Inflammatory macrophage treated with lipopolysaccharide for 4 hours (primary cell): ENCODE data around the gene CACNG5.
"Not testable (repeated sequence)": the region's sequence is repeated elsewhere in the genome, so short reads cannot be mapped to it uniquely, and the experiment has no call there.

ENCODE experiments used
- DNase-seq: peaks from one replicate; pipeline ENCODE4 v3.0.0-alpha.2; 2020

CACNG5 gene

DNA sequence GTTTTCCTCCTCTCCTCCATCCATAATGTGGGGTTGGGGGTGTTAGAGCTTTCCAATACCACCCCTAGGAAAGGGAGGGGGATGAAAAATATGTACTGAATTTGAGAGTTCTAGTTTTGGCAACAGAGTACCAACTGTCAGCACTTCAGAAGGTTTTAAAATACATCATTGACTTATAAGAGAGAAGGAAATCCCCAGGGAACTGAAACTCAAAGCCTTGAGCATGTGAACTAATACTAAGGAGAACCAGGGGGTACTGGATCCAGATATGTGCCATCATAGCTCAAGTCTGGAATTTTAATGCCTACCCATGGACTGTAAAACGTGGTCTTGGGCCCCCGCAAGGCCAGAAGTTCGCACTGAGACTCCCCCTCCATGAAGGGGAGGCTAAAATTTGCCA lies 15.8 kb downstream of the CACNG5 start:
- DNase-seq = peak; percentile 6

DNA sequence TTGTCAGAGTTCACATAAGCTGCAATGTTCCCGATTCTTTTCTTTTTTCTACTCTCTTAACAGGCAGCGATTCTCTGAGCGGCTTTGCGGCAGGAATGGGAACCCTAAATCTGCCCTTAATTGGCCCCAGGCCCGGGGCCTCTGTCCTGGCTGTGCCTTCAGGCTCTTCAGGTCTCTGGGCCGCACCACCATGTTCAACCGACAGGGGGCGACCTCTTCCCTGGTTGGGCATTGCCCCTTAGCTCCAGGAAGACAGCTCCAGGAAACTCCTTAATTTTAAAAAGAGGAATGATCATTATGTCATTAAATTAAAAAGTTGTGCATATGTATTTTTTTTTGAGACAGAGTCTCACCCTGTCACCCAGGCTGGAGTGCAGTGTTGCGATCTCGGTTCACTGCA lies 20.3 kb downstream of the CACNG5 start:
- no peak for DNase-seq

DNA sequence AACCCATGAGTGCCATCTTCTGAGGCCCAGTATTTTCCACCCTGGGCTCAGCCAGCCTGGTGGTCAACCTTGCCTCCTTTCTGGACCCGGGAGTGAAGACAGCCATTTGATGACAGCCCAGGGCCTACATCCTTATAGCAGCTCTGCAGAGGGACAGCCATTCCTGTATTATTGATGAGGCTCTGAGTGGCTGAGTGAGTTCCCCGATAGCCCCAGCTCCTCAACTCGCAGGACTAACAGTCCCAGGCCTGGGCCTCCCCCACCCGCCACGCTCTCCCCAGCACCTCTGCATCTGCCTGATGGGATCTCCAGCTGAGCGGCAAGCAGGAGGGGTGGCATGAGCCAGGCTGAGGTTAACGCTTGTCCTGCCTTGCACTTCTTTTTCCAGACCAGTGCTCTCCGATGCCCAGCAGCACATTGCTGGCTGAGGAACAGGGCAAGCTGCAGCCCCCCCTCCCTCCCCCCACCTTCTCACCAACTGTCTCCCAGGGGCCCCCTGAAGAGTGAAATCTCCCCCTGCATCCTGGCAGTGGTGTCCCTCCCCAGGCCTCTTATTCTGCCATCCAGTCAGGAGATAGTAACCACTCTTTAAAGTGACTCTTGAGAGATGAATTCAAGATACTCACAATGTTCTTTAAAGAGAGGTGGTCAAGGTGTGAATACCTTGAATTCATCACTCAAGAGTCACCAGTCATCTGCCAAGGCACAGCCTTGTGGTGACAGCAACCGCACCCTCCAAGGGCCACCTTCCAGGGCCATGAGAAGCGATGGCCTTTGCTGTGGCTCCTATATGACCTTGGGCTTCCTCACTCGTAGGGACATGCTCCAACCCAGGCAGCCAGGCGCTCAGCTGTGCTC lies 23.5 kb downstream of the CACNG5 start:
- no peak for DNase-seq

DNA sequence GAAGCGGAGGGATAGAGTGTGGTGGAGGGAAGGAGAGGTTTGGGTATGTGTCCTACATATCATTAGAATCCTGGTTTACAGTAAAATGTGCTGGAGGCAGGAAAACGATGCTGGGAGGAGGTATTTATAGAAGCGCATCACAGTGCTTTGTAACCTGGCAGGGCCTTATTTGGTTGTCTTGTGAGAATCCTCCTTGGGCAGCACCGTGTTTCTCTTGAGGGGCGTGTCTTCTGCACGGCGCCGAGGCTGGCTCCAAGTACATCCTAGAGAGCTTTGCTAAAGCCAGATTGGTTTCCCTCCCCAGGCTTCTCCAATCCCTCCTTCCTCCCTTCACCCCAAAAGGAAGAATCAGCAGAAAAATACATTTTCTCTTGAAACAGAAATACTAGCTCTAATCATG lies 24.4 kb downstream of the CACNG5 start:
- DNase-seq = no peak

DNA sequence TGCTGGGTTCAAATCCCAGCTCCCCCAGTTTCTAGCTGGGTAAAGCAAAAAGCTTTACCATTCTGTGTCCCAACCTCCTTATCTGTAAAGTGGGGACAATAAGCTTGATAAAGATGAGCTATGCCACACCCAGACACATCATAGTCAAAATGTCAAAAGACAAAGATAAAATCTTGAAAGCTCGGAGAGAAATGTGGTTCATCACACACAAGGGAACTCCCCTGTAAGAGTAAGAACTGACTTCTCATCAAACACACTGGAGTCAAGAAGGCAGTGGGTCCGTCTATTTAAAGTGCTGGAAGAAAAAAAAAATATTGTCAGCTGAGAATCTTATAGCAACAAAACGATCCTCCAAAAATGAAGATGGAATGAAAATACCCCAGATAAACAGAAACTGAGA lies 25.3 kb downstream of the CACNG5 start:
- no peak for DNase-seq

DNA sequence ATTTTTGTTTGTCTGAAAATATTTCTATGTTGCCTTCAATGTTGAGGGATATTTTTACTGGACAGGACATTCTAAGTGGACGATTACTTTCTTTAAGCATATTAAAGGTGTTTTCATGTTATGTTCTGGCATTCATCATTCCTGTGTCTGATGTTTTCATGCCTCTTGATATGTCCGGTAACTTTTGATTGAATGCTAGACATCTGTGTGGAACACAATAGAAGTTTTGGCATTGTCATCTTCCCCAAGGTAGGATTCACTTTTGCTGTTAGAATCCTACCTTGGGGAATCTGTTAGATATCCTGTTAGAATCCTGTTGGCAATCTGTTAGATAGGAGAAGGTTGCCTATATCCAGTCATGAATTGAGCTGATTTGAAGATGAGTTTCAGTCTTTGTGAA lies 28.9 kb downstream of the CACNG5 start:
- DNase-seq = no peak

DNA sequence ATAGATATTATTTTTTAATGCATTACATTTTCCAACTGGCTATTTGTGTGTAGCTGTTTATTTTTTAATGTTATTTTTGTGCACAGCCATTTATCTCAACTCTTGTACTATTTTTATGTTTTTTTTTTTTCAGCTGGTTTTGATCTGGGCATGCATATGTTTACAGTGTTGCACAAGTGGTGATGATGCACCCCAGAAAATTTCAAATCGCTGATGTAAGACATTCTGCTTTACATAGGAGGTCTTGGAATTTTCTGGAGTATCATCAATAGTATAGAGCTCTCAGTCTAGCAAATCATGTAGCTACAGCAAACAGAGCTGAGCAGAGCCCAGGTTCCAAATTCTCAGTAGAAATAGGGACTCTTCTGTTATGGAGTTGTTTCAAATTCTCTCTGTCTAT lies 30.2 kb downstream of the CACNG5 start:
- DNase-seq = no peak

DNA sequence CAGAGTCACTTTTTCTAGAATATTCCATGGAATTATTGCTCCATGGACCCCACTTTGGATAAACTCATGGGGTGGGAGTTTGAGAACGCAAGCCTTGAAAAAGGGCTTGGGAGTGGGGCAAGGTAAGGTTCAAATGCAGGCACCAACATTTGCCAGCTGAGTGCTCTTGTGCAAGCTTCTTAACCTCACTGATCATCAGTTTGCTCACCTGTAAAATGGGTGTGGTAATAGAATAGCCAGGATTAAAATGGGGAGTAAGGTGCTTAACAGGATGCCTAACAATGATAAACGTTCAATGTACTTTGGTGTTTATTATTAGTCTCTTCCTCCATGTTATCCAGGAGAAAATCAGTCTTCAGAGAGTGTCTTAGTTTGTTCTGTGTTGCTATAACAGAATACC lies 39.0 kb downstream of the CACNG5 start:
- DNase-seq = no peak

DNA sequence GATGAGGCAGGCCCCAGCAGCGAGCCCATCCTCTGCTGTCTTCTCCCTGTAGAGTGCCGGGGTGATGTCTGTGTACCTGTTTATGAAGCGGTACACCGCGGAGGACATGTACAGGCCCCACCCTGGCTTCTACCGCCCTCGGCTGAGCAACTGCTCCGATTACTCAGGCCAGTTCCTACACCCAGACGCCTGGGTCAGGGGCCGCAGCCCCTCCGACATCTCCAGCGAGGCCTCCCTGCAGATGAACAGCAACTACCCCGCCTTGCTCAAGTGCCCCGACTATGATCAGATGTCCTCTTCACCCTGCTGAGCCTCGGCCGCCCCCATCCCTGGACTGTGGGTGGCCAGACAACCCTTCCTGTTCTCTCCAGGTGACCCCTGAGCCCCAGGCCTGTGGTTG lies 50.0 kb downstream of the CACNG5 start:
- DNase-seq = no peak

DNA sequence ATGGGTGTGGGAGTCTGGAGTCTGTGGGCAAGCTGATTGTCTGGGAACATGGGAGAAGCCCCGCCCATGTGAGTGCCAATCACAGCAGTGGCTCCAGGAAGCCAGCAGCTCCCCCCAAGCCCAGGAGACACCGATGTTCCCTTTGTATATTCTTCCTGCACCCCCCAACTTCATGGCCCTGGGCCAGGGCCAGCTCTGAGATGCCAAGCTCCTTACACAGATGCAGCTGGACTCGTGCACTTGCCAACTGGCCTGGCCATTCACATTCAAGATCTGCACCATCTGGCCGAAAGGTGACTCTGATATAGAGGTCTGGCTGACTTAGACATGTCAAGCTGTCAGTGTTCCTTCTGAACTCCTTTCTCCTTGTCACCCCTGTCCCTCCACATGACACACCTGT lies 50.5 kb downstream of the CACNG5 start:
- DNase-seq = no peak

DNA sequence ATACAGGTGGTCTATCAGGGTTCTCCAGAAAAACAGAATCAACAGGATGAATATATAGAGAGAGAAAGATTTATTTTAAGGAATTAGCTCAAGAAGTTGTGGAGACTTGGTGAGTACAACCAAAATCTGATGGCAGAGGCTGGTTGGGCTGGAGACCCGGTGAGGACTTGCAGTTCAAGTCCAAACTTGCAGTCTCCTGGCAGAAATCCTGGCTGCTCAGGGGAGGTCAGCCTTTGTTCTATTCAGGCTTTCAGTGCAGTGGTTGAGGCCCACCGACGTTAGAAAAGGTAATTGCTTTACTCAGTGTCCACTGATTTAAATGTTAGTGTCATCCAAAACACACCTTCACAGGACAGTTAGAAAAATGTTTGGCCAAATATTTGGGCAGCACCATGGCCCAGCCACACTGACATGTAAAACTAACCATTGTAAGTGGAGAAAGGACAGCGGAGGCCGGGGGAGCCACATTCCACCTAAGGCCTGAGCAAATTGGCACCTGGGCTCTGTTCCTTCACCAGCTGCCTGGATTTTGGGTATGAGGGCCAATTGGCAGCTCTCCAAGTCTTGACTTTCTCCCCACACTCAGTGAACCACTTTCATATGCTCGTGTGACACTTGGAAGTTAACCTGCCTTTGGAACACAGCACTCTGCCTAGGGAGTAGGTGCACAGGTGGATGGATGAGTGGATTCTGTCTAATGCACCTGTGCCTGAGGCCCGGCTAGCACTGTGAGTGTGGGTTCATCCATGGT lies 54.7 kb downstream of the CACNG5 start:
- no peak for DNase-seq

DNA sequence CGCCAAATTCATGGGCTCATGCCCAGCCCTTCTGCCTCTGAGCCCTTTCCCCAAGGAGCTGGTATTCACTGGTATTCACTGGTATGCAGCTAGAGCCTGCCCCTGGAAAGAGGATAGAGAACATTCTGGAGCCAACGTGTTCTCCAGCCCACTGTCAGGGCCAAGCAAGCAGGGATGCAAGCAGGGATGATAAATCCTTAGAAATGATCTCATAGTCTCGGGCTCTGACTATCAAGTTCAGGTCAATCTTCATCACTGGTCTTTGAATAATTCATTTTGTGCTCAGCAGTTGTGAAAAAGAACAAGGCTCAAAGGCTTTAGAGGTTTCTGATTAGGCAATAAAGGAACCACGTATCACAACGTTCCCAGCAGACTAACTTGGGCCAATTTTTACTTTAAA lies 57.3 kb downstream of the CACNG5 start:
- no peak for DNase-seq

DNA sequence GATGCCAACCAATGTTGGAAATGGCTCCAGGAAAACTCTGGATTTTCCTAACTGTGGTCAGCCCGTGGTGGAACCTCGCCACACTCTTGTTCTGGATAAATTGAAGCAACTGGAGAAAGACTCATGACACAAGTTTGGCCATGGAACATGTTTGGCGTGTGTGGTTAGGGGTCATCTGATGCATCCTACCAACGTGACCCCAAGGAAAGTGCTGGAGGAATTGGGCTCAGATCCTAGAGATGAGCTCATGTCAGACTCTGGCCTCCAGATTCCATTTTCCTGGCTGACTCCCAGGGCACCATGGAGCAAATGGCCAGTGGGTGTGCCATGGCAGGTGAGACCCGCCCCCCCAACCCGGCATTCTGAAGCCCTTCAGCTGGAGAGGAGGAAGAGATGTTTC lies 58.5 kb downstream of the CACNG5 start:
- no peak for DNase-seq

DNA sequence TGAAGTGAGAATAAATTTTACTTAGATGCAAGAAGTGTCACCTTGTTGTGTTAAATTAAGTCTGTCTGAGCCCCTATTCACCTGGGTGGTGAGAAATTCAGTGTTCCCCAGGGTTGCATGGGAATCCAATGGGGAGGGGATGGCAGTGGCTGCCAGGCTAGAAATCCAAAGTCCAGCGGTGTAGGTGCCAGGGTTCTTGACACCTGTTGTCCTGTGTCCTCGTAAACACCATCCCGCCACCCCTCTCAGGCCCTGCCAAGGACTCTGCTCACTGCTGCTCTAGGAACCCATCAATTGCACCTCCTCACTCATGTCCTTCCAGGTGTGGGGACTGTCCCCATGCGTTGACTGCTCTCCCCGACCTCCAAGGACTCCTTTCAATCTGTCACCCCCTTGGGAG lies 58.9 kb downstream of the CACNG5 start:
- DNase-seq = no peak

DNA sequence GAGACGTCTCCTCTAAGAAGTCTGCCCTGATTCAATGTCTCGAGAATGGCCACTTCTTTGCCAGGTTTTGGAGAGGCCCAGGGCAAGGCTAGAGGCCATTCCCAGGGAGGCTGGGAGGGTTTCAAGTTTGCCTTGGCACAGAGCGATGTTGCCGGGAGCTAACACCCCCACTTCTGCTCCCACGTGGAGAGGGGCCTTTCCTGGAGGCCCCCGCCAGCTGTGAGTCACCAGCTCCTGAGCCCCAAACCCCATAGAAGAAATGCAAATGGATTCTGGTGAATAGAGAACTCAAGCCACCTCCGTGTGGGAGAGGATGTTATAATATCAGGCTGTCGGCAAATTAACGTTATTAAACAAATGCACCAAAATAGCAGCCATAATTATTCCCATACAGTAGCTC lies 62.2 kb downstream of the CACNG5 start:
- DNase-seq = no peak

DNA sequence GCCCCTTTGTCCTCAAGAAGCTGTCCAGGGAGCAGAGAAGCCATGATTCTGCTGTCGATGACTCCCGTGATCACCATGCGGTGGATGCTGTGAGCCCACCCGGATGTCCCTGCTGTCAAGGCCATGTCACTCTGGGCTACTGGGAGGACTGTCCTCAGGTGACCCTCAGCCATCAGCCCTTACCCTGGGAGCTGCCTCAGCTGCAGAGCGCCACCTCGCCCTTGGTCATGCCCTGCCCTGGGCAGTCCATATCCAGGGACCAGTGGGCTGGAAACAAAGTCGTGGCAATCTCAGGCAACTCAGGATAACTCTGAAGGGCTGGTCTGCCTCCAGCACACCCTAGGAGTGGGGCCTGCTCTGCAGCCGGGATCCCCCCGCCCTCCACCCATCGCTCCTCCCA lies 63.6 kb downstream of the CACNG5 start:
- no peak for DNase-seq

DNA sequence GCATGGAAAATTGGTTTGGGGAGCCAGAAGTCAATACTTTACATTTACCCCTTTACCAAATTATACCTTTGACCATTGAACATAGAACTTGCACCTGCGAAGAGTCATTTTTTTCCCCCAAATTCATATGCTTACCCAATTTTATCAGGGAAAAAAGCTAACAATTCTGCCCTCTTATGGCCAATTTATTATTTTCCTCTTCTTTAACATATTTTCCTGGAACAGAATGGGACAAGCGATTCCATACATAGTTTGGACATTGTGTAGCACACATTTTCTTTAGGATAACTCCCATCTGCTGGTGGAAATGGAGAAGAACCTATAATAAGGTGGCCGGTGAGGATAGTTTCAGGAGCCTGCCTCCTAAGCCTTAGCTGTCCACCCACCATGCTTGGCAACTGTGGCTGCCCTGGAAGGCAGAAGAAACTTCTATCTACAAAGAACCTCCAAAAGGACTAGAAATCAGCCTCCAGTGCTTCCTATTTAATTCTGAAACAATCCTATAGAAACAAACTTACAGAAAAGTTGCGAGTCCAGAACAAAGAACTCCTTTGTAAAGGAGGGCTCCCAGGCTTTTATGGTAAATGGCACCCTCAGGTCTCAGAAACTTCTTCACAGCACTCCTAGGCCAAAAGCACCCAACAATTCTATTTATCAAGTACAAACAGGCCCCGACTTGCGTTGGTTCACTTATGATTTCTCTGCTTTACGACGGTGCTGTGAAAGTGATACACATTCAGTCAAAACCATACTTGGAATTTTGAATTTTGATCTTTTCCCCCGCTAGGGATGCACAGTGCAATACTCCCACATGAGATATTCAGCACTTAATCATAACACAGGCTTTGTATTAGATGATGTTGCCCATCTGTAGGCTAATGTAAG lies 65.5 kb downstream of the CACNG5 start:
- no peak for DNase-seq

DNA sequence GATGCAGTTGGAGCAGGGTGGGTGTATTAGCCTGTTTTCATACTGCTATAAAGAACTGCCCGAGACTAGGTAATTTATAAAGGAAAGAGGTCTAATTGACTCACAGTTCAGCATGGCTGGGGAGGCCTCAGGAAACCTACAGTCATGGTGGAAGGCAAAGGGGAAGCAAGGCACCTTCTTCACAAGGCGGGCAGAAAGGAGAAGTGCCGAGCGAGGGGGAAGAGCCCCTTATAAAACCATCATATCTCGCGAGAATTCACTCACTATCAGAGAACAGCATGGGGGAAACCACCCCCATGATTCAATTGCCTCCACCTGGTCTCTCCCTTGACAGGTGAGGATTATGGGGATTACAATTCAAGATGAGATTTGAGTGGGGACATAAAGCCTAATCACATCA lies 68.4 kb downstream of the CACNG5 start:
- not testable (repeated sequence) for DNase-seq

DNA sequence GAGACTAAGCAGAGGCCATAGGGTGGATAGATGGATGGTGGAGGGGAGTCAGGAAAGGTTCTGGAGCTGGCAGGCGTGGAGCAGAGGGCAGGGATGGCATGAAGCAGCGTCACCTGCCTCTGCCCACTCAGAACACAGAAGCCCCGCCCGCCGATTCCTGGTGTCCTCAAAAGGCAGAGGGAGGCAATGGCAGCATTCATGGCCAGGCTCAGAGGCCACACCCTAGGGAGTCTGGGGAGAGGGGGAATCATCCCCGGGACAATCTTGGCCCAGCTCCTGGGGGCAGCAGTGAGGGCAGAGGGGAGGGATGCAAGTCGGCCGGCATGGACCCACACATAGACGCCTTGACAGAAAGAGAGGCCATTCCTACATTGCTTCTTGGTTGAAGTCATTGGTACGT lies 68.9 kb downstream of the CACNG5 start:
- DNase-seq = no peak

DNA sequence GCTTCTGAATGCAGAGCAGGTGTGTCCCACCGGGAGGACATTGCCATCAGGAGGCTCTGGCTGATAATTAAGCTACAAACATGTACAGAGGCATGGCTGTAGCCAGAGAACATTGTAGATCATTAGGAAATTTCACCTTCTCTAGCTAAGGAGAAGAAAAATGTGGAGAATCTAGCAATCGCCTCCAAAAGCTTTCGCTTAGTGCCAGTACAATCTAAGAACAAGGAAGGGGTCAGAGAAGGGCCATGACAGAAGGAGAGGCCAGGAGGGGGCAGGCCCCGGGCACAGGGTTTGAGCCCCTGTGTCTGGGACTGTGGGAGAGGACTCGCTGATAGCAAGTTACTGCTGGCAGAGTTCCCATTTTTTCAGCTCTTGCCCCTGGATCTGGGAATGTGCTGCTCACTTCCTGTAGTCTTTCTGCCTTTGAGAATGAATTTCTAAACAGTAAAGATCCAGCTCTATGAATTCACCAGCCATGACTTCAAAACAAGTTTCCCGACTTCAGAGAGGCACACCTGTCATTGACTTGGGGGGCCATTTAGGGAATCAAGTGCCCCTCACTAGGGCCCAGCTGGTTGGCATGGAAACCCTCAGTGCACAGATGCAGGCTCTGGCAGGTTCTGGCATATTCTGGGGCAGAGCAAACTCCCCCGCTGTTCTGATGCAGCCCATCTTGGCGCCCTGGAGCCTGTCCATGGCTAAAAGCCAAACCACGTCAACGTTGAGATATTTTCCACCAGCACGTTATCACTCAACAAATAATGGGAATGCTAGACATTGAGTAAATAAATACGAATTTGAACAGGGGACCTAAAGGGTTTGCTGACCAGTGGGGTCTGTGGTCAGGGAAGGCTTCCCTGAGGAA lies 70.1 kb downstream of the CACNG5 start:
- DNase-seq = no peak

DNA sequence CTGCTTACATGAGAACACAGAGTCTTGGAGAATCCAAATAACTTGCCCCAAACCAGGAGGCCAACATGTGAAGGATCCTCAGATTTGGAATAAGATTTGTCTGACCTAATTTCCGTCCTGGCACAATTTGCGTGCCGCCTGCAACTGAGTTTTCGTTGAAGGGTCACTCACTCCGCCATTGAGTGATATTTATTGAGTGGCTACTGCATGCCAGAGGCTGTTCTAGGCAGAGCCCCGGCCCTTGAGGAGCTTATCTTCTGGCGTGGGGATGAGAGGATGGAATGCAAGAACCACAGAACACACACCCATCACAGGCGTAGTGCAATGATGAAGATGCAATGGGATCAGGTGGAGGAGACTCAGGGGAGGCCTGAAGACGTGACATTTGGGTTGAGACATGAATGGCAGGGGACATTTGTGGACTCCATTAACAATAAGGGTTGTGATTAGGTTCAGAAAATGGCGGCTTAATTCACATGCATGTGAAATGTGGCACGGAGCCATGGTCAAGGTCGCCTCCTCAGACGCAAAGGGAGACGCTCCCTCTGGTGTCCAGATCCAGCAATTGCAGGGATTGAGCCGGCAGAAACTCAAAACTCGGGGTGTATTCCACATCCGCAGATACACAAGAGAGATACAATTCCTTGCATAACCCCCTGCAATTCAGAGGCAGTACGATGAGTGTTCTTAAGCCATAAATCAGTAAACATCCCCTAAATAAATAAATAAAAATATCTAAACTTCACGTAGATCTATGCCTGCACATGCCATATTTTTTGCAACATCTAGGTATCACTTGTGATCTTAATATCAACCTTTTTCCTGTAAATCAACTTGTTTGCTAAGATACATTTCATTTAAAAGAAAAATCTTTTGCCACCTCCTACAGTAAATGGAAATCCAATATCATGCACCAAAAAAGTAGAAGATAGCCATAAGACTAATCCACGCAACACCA lies 71.7 kb downstream of the CACNG5 start:
- peak; percentile 48 for DNase-seq
